OCI-LY3 (cell line): ENCODE data around the gene GFY.
A peak's percentile ranks its signal among the peaks of the same experiment; 100 is the strongest.

Source experiments
- H2AFZ ChIP-seq: fragments of 200-600, 300-600 bp; shearing (Covaris generic); 2 replicates; pipeline ENCODE4 v1.6.0; 2014; ENCODE audit warnings: antibody characterized with exemption, low read depth, low read length
- H3K27ac ChIP-seq: fragments of 200-600, 300-600 bp; sonication (generic); 2 replicates; pipeline ENCODE4 v1.5.1; 2014; ENCODE audit warnings: mild to moderate bottlenecking, low read length, moderate library complexity, mixed read lengths
- H3K27me3 ChIP-seq: fragments of 200-600, 300-600 bp; sonication (generic); 2 replicates; pipeline ENCODE4 v1.6.1; 2014; ENCODE audit warnings: low read depth, low read length, mixed read lengths
- H3K36me3 ChIP-seq: fragments of 200-600, 300-600 bp; sonication (generic); replicated peaks from 2 replicates; pipeline ENCODE3; 2014; ENCODE audit warnings: low read depth, low read length, mixed read lengths
- H3K4me1 ChIP-seq: fragments of 300-600, 200-600 bp; sonication (generic); 2 replicates; pipeline ENCODE4 v1.6.1; 2014; ENCODE audit warnings: low read length, mixed read lengths
- H3K4me2 ChIP-seq: fragments of 200-600, 300-600 bp; sonication (generic); 2 replicates; pipeline ENCODE4 v1.6.1; 2014; ENCODE audit warnings: low read length, mixed read lengths
- H3K4me3 ChIP-seq: fragments of 300-600, 200-600 bp; sonication (generic); 2 replicates; pipeline ENCODE4 v1.5.1; 2014; ENCODE audit warnings: antibody characterized with exemption, mild to moderate bottlenecking, low read length, moderate library complexity
- H3K79me2 ChIP-seq: fragments of 300-600, 200-600 bp; shearing (Covaris generic); 2 replicates; pipeline ENCODE4 v1.6.1; 2014; ENCODE audit warnings: mild to moderate bottlenecking, low read length, mixed read lengths
- H3K9ac ChIP-seq: fragments of 300-600, 200-600 bp; shearing (Covaris generic); 2 replicates; pipeline ENCODE4 v1.6.0; 2014; ENCODE audit warnings: mild to moderate bottlenecking, low read length, moderate library complexity
- H3K9me3 ChIP-seq: fragments of 200-600, 300-600 bp; shearing (Covaris generic); 2 replicates; pipeline ENCODE4 v1.6.1; 2014; ENCODE audit warnings: low read length, mixed read lengths; ENCODE audit not compliant: insufficient read depth
- H4K20me1 ChIP-seq: fragments of 200-600, 300-600 bp; sonication (generic); 2 replicates; pipeline ENCODE4 v1.6.1; 2016; ENCODE audit warnings: low read length, mixed read lengths; ENCODE audit not compliant: insufficient read depth
- EZH2phosphoT487 ChIP-seq: fragments of 200-600 bp; shearing (Covaris generic); IDR thresholded peaks from 2 replicates; pipeline ENCODE4 v1.6.1; 2018; ENCODE audit warnings: antibody characterized with exemption, mixed run types, low read depth
- TF ChIP-seq, protein P1 (sequence below): fragments of 200-600, 300-600 bp; sonication (generic); IDR thresholded peaks from 2 replicates; pipeline ENCODE4 v1.5.1; 2014; ENCODE audit warnings: antibody characterized with exemption, low read length, low read depth

GFY gene, protein sequence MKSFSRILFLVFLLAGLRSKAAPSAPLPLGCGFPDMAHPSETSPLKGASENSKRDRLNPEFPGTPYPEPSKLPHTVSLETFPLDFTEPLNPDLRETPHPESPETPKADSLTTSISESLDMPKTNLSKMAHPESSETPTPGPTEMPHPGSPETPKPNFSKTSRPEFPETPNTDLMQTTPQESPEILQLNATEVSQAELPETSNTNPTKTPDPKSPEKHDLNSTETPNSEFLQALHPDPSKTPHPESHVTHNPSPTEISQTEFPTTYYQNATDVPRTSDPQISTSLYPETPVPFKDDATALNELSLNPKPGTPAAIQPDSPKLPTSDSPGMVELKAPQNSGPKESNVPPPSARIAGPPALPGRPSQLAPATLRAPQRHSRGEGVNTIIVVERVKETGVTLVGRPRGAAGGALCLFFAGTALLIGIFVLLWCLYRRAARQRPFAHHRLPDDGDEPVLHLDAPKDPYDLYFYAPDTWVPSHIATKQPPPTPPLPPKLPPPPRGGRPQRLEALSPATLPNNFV

DNA sequence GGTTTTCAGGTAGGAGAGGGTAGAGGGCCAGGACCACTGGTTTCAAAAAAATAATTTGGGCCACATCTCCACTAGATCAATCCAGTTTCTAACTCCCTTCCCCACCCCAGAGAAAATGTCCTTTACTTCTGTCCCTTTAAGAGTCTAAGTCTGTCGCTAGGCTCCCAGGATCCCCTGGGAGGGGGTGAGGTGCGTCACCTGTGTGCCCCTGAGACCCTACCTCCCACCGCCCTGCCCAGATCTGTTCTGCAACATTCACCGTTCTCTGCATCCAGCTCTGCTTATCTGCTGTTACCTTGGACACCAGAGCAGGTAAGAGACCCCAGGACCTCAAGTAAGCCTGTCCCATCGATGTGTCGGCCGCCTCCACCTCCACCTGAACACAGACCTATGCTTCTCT is at the start of gene GFY:
Gene GFY (plus strand): TSS at position 211 of the 400 bp plus-strand sequence. CDS start 1,043 bp downstream, outside the sequence.
- TF ChIP-seq, protein P1, sequence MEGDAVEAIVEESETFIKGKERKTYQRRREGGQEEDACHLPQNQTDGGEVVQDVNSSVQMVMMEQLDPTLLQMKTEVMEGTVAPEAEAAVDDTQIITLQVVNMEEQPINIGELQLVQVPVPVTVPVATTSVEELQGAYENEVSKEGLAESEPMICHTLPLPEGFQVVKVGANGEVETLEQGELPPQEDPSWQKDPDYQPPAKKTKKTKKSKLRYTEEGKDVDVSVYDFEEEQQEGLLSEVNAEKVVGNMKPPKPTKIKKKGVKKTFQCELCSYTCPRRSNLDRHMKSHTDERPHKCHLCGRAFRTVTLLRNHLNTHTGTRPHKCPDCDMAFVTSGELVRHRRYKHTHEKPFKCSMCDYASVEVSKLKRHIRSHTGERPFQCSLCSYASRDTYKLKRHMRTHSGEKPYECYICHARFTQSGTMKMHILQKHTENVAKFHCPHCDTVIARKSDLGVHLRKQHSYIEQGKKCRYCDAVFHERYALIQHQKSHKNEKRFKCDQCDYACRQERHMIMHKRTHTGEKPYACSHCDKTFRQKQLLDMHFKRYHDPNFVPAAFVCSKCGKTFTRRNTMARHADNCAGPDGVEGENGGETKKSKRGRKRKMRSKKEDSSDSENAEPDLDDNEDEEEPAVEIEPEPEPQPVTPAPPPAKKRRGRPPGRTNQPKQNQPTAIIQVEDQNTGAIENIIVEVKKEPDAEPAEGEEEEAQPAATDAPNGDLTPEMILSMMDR = no peak
- no peak for TF ChIP-seq EZH2phosphoT487
- Histone ChIP-seq H2AFZ (peak within 1 kb of the TSS; percentile 76; the same call in 1 of the 2 replicates), H3K27me3 (peaks cover 41% of the 10 kb centered on the region)

DNA sequence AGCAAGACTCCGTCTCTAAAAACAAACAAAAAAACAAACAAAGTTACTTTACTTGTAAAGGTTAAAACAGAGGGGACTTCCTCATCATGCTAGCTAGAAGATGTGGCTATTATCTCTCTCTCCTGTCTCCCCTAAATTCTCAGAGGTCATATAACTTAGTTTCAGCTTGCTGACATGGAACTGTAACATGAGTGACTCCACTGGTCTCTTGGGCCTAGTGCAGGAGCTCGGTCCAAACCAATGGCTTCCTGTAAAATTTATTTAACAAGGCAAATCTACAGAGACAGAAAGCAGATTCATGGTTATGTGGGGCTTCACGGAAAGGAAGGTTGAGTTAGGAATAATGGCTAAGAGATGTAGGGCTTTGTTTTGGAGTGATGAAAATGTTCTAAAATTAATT is 46.7 kb upstream of the GFY start:
- no peak overlapping the region for H3K9ac ChIP-seq
- no peaks in the 10 kb centered on the region for H3K36me3 ChIP-seq
- TF ChIP-seq, protein P1 = no peak
- no peak for TF ChIP-seq EZH2phosphoT487
- no peak overlapping the region for H2AFZ ChIP-seq
- H3K4me1 ChIP-seq = no peaks in the 10 kb centered on the region
- H4K20me1 ChIP-seq = no peaks in the 10 kb centered on the region
- H3K79me2 ChIP-seq = no peaks in the 10 kb centered on the region
- H3K4me3 ChIP-seq = no peak overlapping the region
- H3K4me2 ChIP-seq = no peak overlapping the region
- H3K9me3 ChIP-seq = no peaks in the 10 kb centered on the region
- H3K27me3 ChIP-seq = peaks cover 1% of the 10 kb centered on the region; the same call in 1 of the 2 replicates
- no peak overlapping the region for H3K27ac ChIP-seq

More for the DNA sequence above, at the start of gene GFY:
- Histone ChIP-seq H4K20me1 (no peaks in the 10 kb centered on the region), H3K4me3 (no peak within 1 kb of the TSS), H3K4me1 (peaks cover 5% of the 10 kb centered on the region), H3K9me3 (no peaks in the 10 kb centered on the region), H3K9ac (no peak within 1 kb of the TSS), H3K79me2 (no peaks in the 10 kb centered on the region), H3K27ac (no peak within 1 kb of the TSS), H3K36me3 (no peaks in the 10 kb centered on the region), H3K4me2 (no peak within 1 kb of the TSS)

DNA sequence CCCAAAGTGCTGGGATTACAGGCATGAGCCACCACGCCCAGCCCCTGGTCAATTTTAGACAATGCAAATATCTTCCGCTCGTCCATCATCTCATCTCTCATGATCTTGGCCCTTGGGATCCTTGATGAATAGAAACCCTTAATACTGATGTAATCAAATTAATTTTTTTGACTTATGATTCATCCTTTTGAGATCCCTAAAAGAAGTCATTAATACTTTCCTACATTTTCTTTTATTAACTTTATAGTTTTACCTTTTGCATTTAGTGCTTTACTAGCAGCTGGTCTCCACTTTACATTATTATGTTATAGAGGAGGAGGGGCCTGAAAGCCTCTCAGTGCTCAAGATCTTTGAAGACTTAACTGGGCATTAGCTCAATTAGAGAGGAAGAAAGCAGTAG is 44.8 kb upstream of the GFY start:
- no peaks in the 10 kb centered on the region for H3K79me2 ChIP-seq
- no peaks in the 10 kb centered on the region for H3K27me3 ChIP-seq
- H2AFZ ChIP-seq = no peak overlapping the region
- H3K36me3 ChIP-seq = no peaks in the 10 kb centered on the region
- no peaks in the 10 kb centered on the region for H3K4me1 ChIP-seq
- H3K4me3 ChIP-seq = no peak overlapping the region
- H4K20me1 ChIP-seq = no peaks in the 10 kb centered on the region
- no peak for TF ChIP-seq EZH2phosphoT487
- TF ChIP-seq, protein P1 = no peak
- no peak overlapping the region for H3K9ac ChIP-seq
- no peaks in the 10 kb centered on the region for H3K9me3 ChIP-seq
- no peak overlapping the region for H3K27ac ChIP-seq
- no peak overlapping the region for H3K4me2 ChIP-seq

DNA sequence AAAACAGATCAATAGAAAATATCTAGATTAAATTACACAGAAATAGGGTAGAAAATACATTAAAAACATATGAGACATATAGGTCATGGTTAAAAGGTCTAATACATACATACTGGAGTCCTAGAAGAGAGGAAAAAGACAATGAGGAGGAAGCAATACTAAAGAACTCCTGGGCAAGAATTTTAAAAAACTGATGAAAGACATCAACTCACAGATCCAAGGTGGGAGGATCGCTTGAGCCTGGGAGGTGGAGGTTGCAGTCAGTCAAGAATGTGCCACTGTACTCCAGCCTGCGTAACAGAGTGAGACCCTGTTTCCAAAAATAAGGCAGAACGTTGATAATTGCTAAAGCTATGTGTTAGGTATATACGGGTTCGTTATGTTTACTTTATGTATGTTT is 42.5 kb upstream of the GFY start:
- no peak overlapping the region for H3K4me3 ChIP-seq
- no peaks in the 10 kb centered on the region for H3K36me3 ChIP-seq
- no peaks in the 10 kb centered on the region for H4K20me1 ChIP-seq
- TF ChIP-seq EZH2phosphoT487 = no peak
- TF ChIP-seq, protein P1 = no peak
- H2AFZ ChIP-seq = no peak overlapping the region
- no peak overlapping the region for H3K9ac ChIP-seq
- no peak overlapping the region for H3K4me2 ChIP-seq
- H3K4me1 ChIP-seq = peaks cover 6% of the 10 kb centered on the region
- H3K9me3 ChIP-seq = no peaks in the 10 kb centered on the region
- H3K79me2 ChIP-seq = no peaks in the 10 kb centered on the region
- no peaks in the 10 kb centered on the region for H3K27me3 ChIP-seq
- H3K27ac ChIP-seq = no peak overlapping the region
